ENCODE results near the gene GTPBP1.

The GTPBP1 gene

GRCh38 chr22:38773363-38773946, 67.7 kb downstream of the GTPBP1 start:
- no peak for DNase-seq (ENCODE audit: low read depth)
- H3K4me3 ChIP-seq (ENCODE audit: low read depth, low read length), result no peak overlapping the region
- TF ChIP-seq, protein P1, sequence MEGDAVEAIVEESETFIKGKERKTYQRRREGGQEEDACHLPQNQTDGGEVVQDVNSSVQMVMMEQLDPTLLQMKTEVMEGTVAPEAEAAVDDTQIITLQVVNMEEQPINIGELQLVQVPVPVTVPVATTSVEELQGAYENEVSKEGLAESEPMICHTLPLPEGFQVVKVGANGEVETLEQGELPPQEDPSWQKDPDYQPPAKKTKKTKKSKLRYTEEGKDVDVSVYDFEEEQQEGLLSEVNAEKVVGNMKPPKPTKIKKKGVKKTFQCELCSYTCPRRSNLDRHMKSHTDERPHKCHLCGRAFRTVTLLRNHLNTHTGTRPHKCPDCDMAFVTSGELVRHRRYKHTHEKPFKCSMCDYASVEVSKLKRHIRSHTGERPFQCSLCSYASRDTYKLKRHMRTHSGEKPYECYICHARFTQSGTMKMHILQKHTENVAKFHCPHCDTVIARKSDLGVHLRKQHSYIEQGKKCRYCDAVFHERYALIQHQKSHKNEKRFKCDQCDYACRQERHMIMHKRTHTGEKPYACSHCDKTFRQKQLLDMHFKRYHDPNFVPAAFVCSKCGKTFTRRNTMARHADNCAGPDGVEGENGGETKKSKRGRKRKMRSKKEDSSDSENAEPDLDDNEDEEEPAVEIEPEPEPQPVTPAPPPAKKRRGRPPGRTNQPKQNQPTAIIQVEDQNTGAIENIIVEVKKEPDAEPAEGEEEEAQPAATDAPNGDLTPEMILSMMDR (IDR thresholded peaks at IDR 0.05; ENCODE audit: low read depth, low read length, missing control alignments), result no peak

DNA sequence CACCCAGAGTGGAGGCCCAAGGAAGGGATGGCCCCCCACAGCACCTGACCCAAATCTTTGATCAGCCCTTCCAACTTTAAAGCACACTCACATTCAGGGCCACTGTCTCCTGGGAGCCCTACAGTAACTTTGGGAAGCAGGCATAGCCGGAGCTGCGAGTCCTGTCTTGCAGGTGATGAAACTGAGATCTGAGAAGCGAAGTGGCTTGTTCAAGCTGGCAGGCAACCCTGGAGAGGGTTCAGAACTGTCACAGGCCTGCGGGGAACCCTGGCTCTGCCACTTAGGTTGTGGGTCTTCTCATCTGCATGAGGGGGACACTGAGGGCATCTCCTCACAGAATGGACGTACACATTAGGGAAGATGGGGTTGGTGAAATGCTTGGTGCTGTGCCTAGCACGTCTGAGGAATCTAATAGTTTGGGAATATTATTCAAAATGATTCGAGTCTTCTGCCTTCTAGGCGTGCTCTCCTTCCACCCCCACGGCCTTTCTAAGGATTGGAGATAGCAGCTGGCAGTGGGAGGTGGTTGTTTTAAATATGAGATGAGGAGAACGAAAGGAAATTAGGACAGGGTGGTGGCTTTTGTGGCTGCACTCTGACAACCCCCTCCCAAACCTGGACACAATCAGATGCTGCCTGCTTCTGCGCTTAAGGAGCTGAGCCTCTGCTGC, 68.9 kb downstream of the GTPBP1 start:
- TF ChIP-seq, protein P1 (IDR thresholded peaks at IDR 0.05; ENCODE audit: low read depth, low read length, missing control alignments), result no peak
- no peak for DNase-seq (ENCODE audit: low read depth)

DNA sequence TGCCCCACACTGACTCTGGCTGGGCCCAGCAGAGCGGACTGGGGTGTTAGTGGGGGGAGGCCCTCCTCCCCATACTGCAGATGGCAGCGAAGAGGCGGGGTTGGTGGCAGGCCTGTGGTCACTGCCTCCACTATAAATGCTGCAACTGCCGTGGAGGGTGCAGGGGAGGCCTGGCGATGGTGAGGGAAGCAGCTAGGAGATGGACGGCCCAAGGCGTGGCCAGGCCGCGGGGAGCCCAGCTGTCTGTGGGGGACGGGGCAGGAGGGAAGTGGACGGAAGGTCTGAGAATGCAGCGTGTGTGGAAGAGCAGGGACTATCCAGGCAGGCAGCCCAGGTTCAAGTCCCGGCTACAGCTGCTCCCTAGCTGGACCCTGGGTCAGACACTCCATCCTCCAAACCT, 69.9 kb downstream of the GTPBP1 start:
- TF ChIP-seq, protein P1 (IDR thresholded peaks at IDR 0.05; ENCODE audit: low read depth, low read length, missing control alignments), result no peak
- DNase-seq (ENCODE audit: low read depth), result no peak
- no peak overlapping the region for H3K4me3 ChIP-seq (ENCODE audit: low read depth, low read length)

More for the DNA sequence above, 68.9 kb downstream of the GTPBP1 start:
- H3K4me3 ChIP-seq (ENCODE audit: low read depth, low read length), result no peak overlapping the region

- DNase-seq (ENCODE audit: low read depth), result no peak
- H3K4me3 ChIP-seq (ENCODE audit: low read depth, low read length), result no peak overlapping the region
- TF ChIP-seq, protein P1 (IDR thresholded peaks at IDR 0.05; ENCODE audit: low read depth, low read length, missing control alignments), result no peak
Measured at GRCh38 chr22:38776086-38776485, 70.3 kb downstream of the GTPBP1 start.

- no peak for DNase-seq (ENCODE audit: low read depth)
- TF ChIP-seq, protein P1 (IDR thresholded peaks at IDR 0.05; ENCODE audit: low read depth, low read length, missing control alignments), result no peak
- no peak overlapping the region for H3K4me3 ChIP-seq (ENCODE audit: low read depth, low read length)
Measured at GRCh38 chr22:38777087-38777671, 71.4 kb downstream of the GTPBP1 start.

GRCh38 chr22:38781033-38781432, 75.3 kb downstream of the GTPBP1 start:
- H3K4me3 ChIP-seq (ENCODE audit: low read depth, low read length), result no peak overlapping the region
- TF ChIP-seq, protein P1 (IDR thresholded peaks at IDR 0.05; ENCODE audit: low read depth, low read length, missing control alignments), result no peak
- DNase-seq (ENCODE audit: low read depth), result no peak

Data from GM12864 (cell line).